Measurements from ENCODE around the gene UBE2S. TPM values are rescaled to one million over a fixed set of nuclear protein-coding genes. Genes with fewer than 3 reads are reported as not detected.

Gene UBE2S
- total RNA-seq, 2 donors from 2014 or later = 202 to 246 TPM

DNA sequence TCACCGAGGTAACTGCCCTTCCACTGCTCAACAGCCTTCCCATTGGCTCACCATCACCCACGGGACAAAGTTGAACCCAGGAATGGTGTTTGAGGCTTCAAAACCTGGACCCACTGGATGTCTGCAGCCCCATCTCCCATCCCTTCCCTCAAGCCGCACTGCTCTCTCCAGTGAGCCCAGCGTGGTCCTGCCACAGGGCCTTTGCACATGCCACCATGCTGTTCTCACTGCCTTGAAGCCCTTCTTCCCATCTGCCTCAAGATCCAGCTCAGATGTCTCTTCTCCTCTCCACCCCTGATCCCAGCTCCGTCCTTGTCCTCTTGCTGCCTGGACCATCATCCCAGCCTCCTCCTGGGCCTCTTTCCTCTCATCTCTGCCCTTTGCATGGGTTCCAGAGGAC is 31.5 kb upstream of the UBE2S start:
- no peak for DNase-seq
- peaks cover 3% of the 10 kb centered on the region for H3K9me3 Mint-ChIP-seq
- TF ChIP-seq CTCF (conservative IDR thresholded peaks at IDR 0.05) = no peak
- Histone ChIP-seq H3K9me3 (ENCODE audit: control insufficient read depth, low read length) (no peaks in the 10 kb centered on the region), H3K4me3 (ENCODE audit: low read length) (no peak overlapping the region), H3K27me3 (ENCODE audit: control insufficient read depth, insufficient read depth, low read length, poor library complexity, severe bottlenecking) (peaks cover 79% of the 10 kb centered on the region), H3K36me3 (ENCODE audit: control insufficient read depth, insufficient read depth, low read length) (no peaks in the 10 kb centered on the region), H3K4me1 (ENCODE audit: control insufficient read depth, insufficient read depth, low read length) (no peaks in the 10 kb centered on the region), H3K9ac (ENCODE audit: extremely low read depth, low read length, poor library complexity, severe bottlenecking) (no peak overlapping the region), H3K27ac (ENCODE audit: low read depth, low read length) (no peak overlapping the region)
- peaks cover 55% of the 10 kb centered on the region for H3K27me3 Mint-ChIP-seq (ENCODE audit: insufficient read depth)
- WGBS, 2 experiments (ENCODE audit: insufficient coverage in 1 of 2, insufficient read length in 1 of 2) = 73 to 75% methylated on average over 4 to 5 of the region's 5 CpGs
- no peak overlapping the region for H3K27ac Mint-ChIP-seq
- peaks cover 7% of the 10 kb centered on the region for H3K4me1 Mint-ChIP-seq
- no peak overlapping the region for H3K4me3 Mint-ChIP-seq
- no peaks in the 10 kb centered on the region for H3K36me3 Mint-ChIP-seq (ENCODE audit: low read depth)

GRCh38 chr19:55437410-55437809 is 29.8 kb upstream of the UBE2S start:
- Mint-ChIP-seq H3K4me1 (peaks cover 7% of the 10 kb centered on the region), H3K4me3 (no peak overlapping the region), H3K9me3 (peaks cover 3% of the 10 kb centered on the region), H3K27me3 (ENCODE audit: insufficient read depth) (peaks cover 59% of the 10 kb centered on the region), H3K27ac (no peak overlapping the region), H3K36me3 (ENCODE audit: low read depth) (no peaks in the 10 kb centered on the region)
- Histone ChIP-seq H3K27ac (ENCODE audit: low read depth, low read length) (no peak overlapping the region), H3K9me3 (ENCODE audit: control insufficient read depth, low read length) (no peaks in the 10 kb centered on the region), H3K4me3 (ENCODE audit: low read length) (no peak overlapping the region), H3K36me3 (ENCODE audit: control insufficient read depth, insufficient read depth, low read length) (no peaks in the 10 kb centered on the region), H3K9ac (ENCODE audit: extremely low read depth, low read length, poor library complexity, severe bottlenecking) (no peak overlapping the region), H3K4me1 (ENCODE audit: control insufficient read depth, insufficient read depth, low read length) (no peaks in the 10 kb centered on the region), H3K27me3 (ENCODE audit: control insufficient read depth, insufficient read depth, low read length, poor library complexity, severe bottlenecking) (peaks cover 75% of the 10 kb centered on the region)
- 0 to 5% methylated on average over 6 to 17 of the region's 17 CpGs for WGBS, 2 experiments (ENCODE audit: insufficient coverage in 1 of 2, insufficient read length in 1 of 2)
- DNase-seq = peak; percentile 96
- no peak for TF ChIP-seq CTCF (conservative IDR thresholded peaks at IDR 0.05)

GRCh38 chr19:55436847-55437246 is 29.3 kb upstream of the UBE2S start:
- Mint-ChIP-seq H3K4me1 (peaks cover 7% of the 10 kb centered on the region), H3K9me3 (peaks cover 3% of the 10 kb centered on the region), H3K27me3 (ENCODE audit: insufficient read depth) (peaks cover 59% of the 10 kb centered on the region), H3K36me3 (ENCODE audit: low read depth) (no peaks in the 10 kb centered on the region), H3K27ac (no peak overlapping the region), H3K4me3 (no peak overlapping the region)
- TF ChIP-seq CTCF (conservative IDR thresholded peaks at IDR 0.05) = no peak
- 41 to 47% methylated on average over 8 of the region's 8 CpGs for WGBS, 2 experiments (ENCODE audit: insufficient coverage in 1 of 2, insufficient read length in 1 of 2)
- Histone ChIP-seq H3K9me3 (ENCODE audit: control insufficient read depth, low read length) (no peaks in the 10 kb centered on the region), H3K4me3 (ENCODE audit: low read length) (no peak overlapping the region), H3K36me3 (ENCODE audit: control insufficient read depth, insufficient read depth, low read length) (no peaks in the 10 kb centered on the region), H3K4me1 (ENCODE audit: control insufficient read depth, insufficient read depth, low read length) (no peaks in the 10 kb centered on the region), H3K27me3 (ENCODE audit: control insufficient read depth, insufficient read depth, low read length, poor library complexity, severe bottlenecking) (peaks cover 75% of the 10 kb centered on the region), H3K9ac (ENCODE audit: extremely low read depth, low read length, poor library complexity, severe bottlenecking) (no peak overlapping the region), H3K27ac (ENCODE audit: low read depth, low read length) (no peak overlapping the region)
- no peak for DNase-seq

All from endodermal cell (in vitro differentiated cells).